NCI-H1417 (cell line): Measurements from ENCODE around the gene HCN3.
"Not testable (repeated sequence)": the region's sequence is repeated elsewhere in the genome, so short reads cannot be mapped to it uniquely, and the experiment has no call there.

Source experiments
- DNase-seq, 3 experiments: peaks; one replicate each; lab custom pipeline; 2025; lab: John Stamatoyannopoulos, UW

HCN3 gene

GRCh38 chr1:155313261-155313660 is 36.0 kb downstream of the HCN3 start:
- no peak for DNase-seq

GRCh38 chr1:155316922-155317321 is 39.7 kb downstream of the HCN3 start:
- no peak for DNase-seq

GRCh38 chr1:155318082-155318481 is 40.8 kb downstream of the HCN3 start:
- no peak for DNase-seq

- no peak for DNase-seq
Observed at GRCh38 chr1:155319536-155319935, 42.3 kb downstream of the HCN3 start.

GRCh38 chr1:155320252-155320651 is 43.0 kb downstream of the HCN3 start:
- DNase-seq, result no peak

- DNase-seq, result peak in 1 of 3 experiments; percentile 97
Observed at GRCh38 chr1:155320661-155321617, 43.7 kb downstream of the HCN3 start, which contains the start of gene RUSC1. Gene RUSC1 (plus strand): TSS chr1:155320894. CDS start chr1:155321774, 880 bp downstream.

- peak in 1 of 3 experiments; percentile 43 for DNase-seq
Observed at GRCh38 chr1:155321639-155322503, 44.6 kb downstream of the HCN3 start.

GRCh38 chr1:155322571-155322952 is 45.3 kb downstream of the HCN3 start:
- peak in 2 of 3 experiments; percentile 46 to 49 for DNase-seq

- DNase-seq, result peak; percentile 82 to 95 (median 89)
Observed at GRCh38 chr1:155322953-155323728, 45.9 kb downstream of the HCN3 start.

- DNase-seq, result peak; percentile 76 to 92 (median 80)
Observed at GRCh38 chr1:155323729-155324036, 46.4 kb downstream of the HCN3 start.

GRCh38 chr1:155324037-155324716 is 46.9 kb downstream of the HCN3 start:
- peak; percentile 89 to 97 (median 90) for DNase-seq

GRCh38 chr1:155324717-155325602 is 47.7 kb downstream of the HCN3 start:
- DNase-seq, result peak; percentile 68 to 72 (median 68)

- DNase-seq, result no peak
Observed at GRCh38 chr1:155325603-155325893, 48.3 kb downstream of the HCN3 start.

GRCh38 chr1:155326020-155326526 is 48.8 kb downstream of the HCN3 start:
- no peak for DNase-seq

GRCh38 chr1:155326631-155327037 is 49.4 kb downstream of the HCN3 start:
- no peak for DNase-seq

GRCh38 chr1:155327981-155328380 is 50.7 kb downstream of the HCN3 start:
- no peak for DNase-seq

GRCh38 chr1:155328856-155329255 is 51.6 kb downstream of the HCN3 start:
- not testable (repeated sequence) for DNase-seq

GRCh38 chr1:155329980-155330598 is 52.8 kb downstream of the HCN3 start:
- DNase-seq, result peak in 1 of 3 experiments; percentile 55

- no peak for DNase-seq
Observed at GRCh38 chr1:155334962-155335361, 57.7 kb downstream of the HCN3 start.
